GM21717 (cell line): ENCODE results near the gene WNT10A.
"Not testable (repeated sequence)": the region's sequence is repeated elsewhere in the genome, so short reads cannot be mapped to it uniquely, and the experiment has no call there.

ENCODE experiments used
- ATAC-seq: cut with Tn5 transposase; IDR thresholded peaks from one replicate; pipeline ENCODE4 v1.9.1; 2021; ENCODE audit warnings: mild to moderate bottlenecking, moderate library complexity; ENCODE audit not compliant: unreplicated experiment

WNT10A gene

DNA sequence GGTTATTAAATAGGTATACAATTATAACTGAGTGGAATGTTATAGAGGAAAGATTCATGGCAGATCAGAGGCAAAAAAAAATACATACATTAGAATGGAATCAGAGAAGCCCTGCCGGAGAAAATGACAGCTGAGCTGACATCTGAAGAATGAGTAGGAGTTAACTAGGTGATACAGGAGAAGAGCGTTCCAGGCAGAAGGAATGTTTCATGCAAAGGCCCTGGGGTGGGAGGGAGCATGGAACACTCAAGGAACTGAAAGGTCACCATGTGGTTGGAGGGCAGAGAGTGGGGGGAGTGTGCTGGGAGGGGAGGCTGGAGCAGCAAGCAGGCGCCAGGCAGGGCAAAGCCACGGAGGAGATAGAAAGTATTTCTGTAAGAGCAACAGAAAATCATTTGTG, 47.2 kb downstream of the WNT10A start:
- ATAC-seq = no peak

DNA sequence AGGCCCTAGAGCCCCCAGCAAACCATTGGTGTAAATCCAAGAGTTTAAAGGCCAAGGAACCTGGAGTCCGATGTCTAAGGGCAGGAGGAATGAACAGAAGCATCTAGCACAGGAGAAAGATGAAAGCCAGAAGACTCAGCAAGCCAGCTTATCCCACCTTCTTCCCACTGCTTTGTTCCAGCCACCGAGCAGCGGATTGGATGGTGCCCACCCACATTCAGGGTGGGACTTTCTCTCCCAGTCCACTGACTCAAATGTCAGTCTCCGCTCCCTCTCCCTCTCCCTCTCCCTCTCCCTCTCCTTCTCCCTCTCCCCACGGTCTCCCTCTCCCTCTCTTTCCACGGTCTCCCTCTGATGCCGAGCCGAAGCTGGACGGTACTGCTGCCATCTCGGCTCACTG, 49.8 kb downstream of the WNT10A start:
- not testable (repeated sequence) for ATAC-seq

GRCh38 chr2:218931751-218932150, 51.1 kb downstream of the WNT10A start:
- ATAC-seq = not testable (repeated sequence)
